Endothelial cell of umbilical vein (primary cell): ENCODE results near the gene NWD2. TPM values are rescaled to one million over a fixed set of nuclear protein-coding genes. Genes with fewer than 3 reads are reported as not detected.

Experiments used
- BruUV-seq: library from RNA; stranded (reverse); fragments of 400-500 nt; replicated peaks from 2 replicates; lab custom pipeline; 2021; lab: Mats Ljungman, UMichigan
- CTCF ChIA-PET: fragments of 300-600, 350-600 bp; sonication (Branson Sonifier 250); formaldehyde crosslinking; loops from one replicate; lab custom pipeline; 2021; ENCODE audit warnings: antibody characterized with exemption, inconsistent platforms; lab: Charles Lee
- POLR2A ChIA-PET: fragments of 300-600, 350-600 bp; sonication (Branson Sonifier 250); formaldehyde crosslinking; loops from one replicate; lab custom pipeline; 2021; ENCODE audit warnings: antibody characterized with exemption, inconsistent platforms; lab: Charles Lee
- DNase-seq: peaks from one replicate; pipeline ENCODE4 v3.0.0-alpha.2; 2011; ENCODE audit warnings: low read depth, low spot score
- FAIRE-seq: peaks from 2 replicates; lab custom pipeline; 2011; peaks lifted over from hg19 to GRCh38; lab: Jason Lieb, UNC
- H2AFZ ChIP-seq: 2 replicates; pipeline ENCODE4 v1.6.0; 2012; ENCODE audit warnings: low read depth, low read length, control low read depth, inconsistent platforms
- H3K27ac ChIP-seq: 2 replicates; pipeline ENCODE4 v1.5.1; 2011; ENCODE audit warnings: low read depth, mild to moderate bottlenecking, control low read depth, low read length, moderate library complexity; ENCODE audit not compliant: insufficient read depth
- H3K27me3 ChIP-seq, 2 experiments: 2 replicates each; pipeline versions ENCODE4 v1.6.0 to v1.6.1; 2011; ENCODE audit warnings: low read length in 2 of 2, mixed read lengths in 1 of 2; ENCODE audit not compliant: control insufficient read depth in 2 of 2, insufficient read depth in 2 of 2
- H3K36me3 ChIP-seq, 2 experiments: 2 replicates in 1 of 2; 3 replicates in 1 of 2; pipeline ENCODE4 v1.5.1; 2011; ENCODE audit warnings: low read length in 2 of 2, mild to moderate bottlenecking in 1 of 2, moderate library complexity in 1 of 2; ENCODE audit not compliant: control insufficient read depth in 2 of 2, insufficient read depth in 2 of 2; ENCODE audit errors: extremely low read depth in 1 of 2
- H3K4me1 ChIP-seq: 3 replicates; pipeline ENCODE4 v1.5.1; 2011; ENCODE audit warnings: mild to moderate bottlenecking, low read length; ENCODE audit not compliant: control insufficient read depth, insufficient read depth; ENCODE audit errors: extremely low read depth
- H3K4me2 ChIP-seq: 2 replicates; pipeline ENCODE4 v1.6.1; 2011; ENCODE audit warnings: low read length, control low read depth, mixed read lengths; ENCODE audit not compliant: insufficient read depth
- H3K4me3 ChIP-seq, 3 experiments: fragments of 200-600 bp in 1 of 3; sonication (generic), shearing (Covaris generic) in 1 of 3; replicated peaks in 1 of 3; 2 replicates each; pipeline ENCODE4 v1.5.1; 2011 to 2016; ENCODE audit warnings: control low read depth in 3 of 3, low read length in 3 of 3, mild to moderate bottlenecking in 2 of 3, inconsistent platforms in 1 of 3, low read depth in 1 of 3, moderate library complexity in 1 of 3; ENCODE audit not compliant: insufficient read depth in 1 of 3
- H3K79me2 ChIP-seq: 2 replicates; pipeline ENCODE4 v1.6.0; 2012; ENCODE audit warnings: low read length, inconsistent platforms; ENCODE audit not compliant: control insufficient read depth, insufficient read depth
- H3K9ac ChIP-seq: replicated peaks from 2 replicates; pipeline ENCODE3; 2011; ENCODE audit warnings: low read length, control low read depth; ENCODE audit not compliant: insufficient read depth; ENCODE audit errors: extremely low read depth
- H3K9me1 ChIP-seq: replicated peaks from 3 replicates; pipeline ENCODE4 v1.6.0; 2011; ENCODE audit warnings: mild to moderate bottlenecking, low read length; ENCODE audit not compliant: control insufficient read depth, insufficient read depth; ENCODE audit errors: extremely low read depth
- H3K9me3 ChIP-seq: replicated peaks from 2 replicates; pipeline ENCODE4 v1.5.1; 2012; ENCODE audit warnings: low read length, inconsistent platforms; ENCODE audit not compliant: control insufficient read depth, insufficient read depth
- H4K20me1 ChIP-seq: replicated peaks from 2 replicates; pipeline ENCODE3; 2011; ENCODE audit warnings: mild to moderate bottlenecking, low read length; ENCODE audit not compliant: control insufficient read depth, insufficient read depth; ENCODE audit errors: extremely low read depth
- CTCF ChIP-seq, 2 donors: IDR thresholded peaks; 1 replicate in 1 of 2; 2 replicates in 1 of 2; pipeline ENCODE4 v1.5.1; 2011; ENCODE audit warnings: low read length in 2 of 2, mild to moderate bottlenecking in 2 of 2, moderate library complexity in 2 of 2, control low read depth in 1 of 2, inconsistent platforms in 1 of 2, low read depth in 1 of 2; ENCODE audit not compliant: insufficient read depth in 1 of 2; ENCODE audit errors: extremely low read depth in 1 of 2
- EZH2 ChIP-seq: IDR thresholded peaks from 2 replicates; pipeline ENCODE4 v1.6.1; 2012; ENCODE audit warnings: borderline replicate concordance, low read depth, mild to moderate bottlenecking, moderate library complexity, low read length, inconsistent platforms; ENCODE audit not compliant: severe bottlenecking
- FOS ChIP-seq: IDR thresholded peaks from 2 replicates; pipeline ENCODE4 v1.6.1; 2011; ENCODE audit warnings: mild to moderate bottlenecking, low read length, moderate library complexity, borderline replicate concordance; ENCODE audit not compliant: insufficient read depth
- GATA2 ChIP-seq: IDR thresholded peaks from 2 replicates; pipeline ENCODE4 v1.7.0; 2011; ENCODE audit warnings: low read depth, mild to moderate bottlenecking, moderate library complexity, mixed read lengths, low read length; ENCODE audit not compliant: insufficient read length, insufficient read depth
- JUN ChIP-seq: IDR thresholded peaks from 2 replicates; pipeline ENCODE4 v1.6.1; 2011; ENCODE audit warnings: borderline replicate concordance, low read depth; ENCODE audit not compliant: insufficient read length, insufficient read depth
- MAX ChIP-seq: IDR thresholded peaks from 2 replicates; pipeline ENCODE4 v1.6.1; 2011; ENCODE audit not compliant: insufficient read depth, insufficient read length
- MYC ChIP-seq: IDR thresholded peaks from one replicate; pipeline ENCODE4 v1.6.1; 2011; ENCODE audit warnings: mild to moderate bottlenecking, low read depth, low read length
- POLR2A ChIP-seq: IDR thresholded peaks from 2 replicates; pipeline ENCODE4 v1.6.1; 2012; ENCODE audit warnings: low read depth, mild to moderate bottlenecking, control low read depth, low read length
- POLR2AphosphoS5 ChIP-seq: IDR thresholded peaks from 2 replicates; pipeline ENCODE4 v1.6.1; 2012; ENCODE audit warnings: low read depth, mild to moderate bottlenecking, control low read depth, low read length, moderate library complexity; ENCODE audit not compliant: insufficient read depth
- dilution Hi-C: fragments of 300-500 bp; cut with MboI; formaldehyde crosslinking; loops from one replicate; pipeline ENCODE4 v1.15.0; 2019; ENCODE audit warnings: low sequenced_read_pairs; ENCODE audit not compliant: extremely low pct_ligation_motif_present
- intact Hi-C: fragments of 100-400 bp; cut with micrococcal nuclease; formaldehyde crosslinking; loops from one replicate; pipeline ENCODE4 v1.10.0; 2022
- polyA plus RNA-seq, 4 experiments: library from polyadenylated mRNA; depleted of rRNA in 3 of 4; stranded (reverse) in 3 of 4; unstranded in 1 of 4; fragments of >200 nt; gene quantifications; 2 replicates each; pipeline versions ENCODE4 v1.2.1 to v1.2.3, GENCODE V29; 2011 to 2012; ENCODE audit warnings: missing spikeins in 1 of 4
- total RNA-seq: library from RNA; stranded (reverse); gene quantifications from 2 replicates; pipeline ENCODE4 v1.2.3, GENCODE V29; 2021

The NWD2 gene
- total and polyA plus RNA-seq, 2 donors (not counting 3 experiments of a cell fraction or from before 2014, with no cell fraction given): not detected

- no peak for DNase-seq
- Histone ChIP-seq H3K27ac (no peak overlapping the region), H3K79me2 (no peaks in the 10 kb centered on the region), H3K4me2 (no peak overlapping the region), H3K9ac (no peak overlapping the region), H4K20me1 (no peaks in the 10 kb centered on the region), H3K27me3 (no peaks in the 10 kb centered on the region), H3K4me1 (no peaks in the 10 kb centered on the region), H3K9me1 (no peaks in the 10 kb centered on the region), H3K36me3 (no peaks in the 10 kb centered on the region), H3K4me3 (no peak overlapping the region), H2AFZ (no peak overlapping the region), H3K9me3 (no peaks in the 10 kb centered on the region)
- intact Hi-C loops: no loop called here
- TF ChIP-seq GATA2: no peak
- no TSS peak for BruUV-seq
- dilution Hi-C loops: no loop called here
- no peak for FAIRE-seq
- CTCF ChIA-PET: no interaction called here
- POLR2A ChIA-PET: no interaction called here
Observed at GRCh38 chr4:37220685-37221084, 23.9 kb upstream of the NWD2 start.

- dilution Hi-C loops: no loop called here
- Histone ChIP-seq H3K4me2 (no peak overlapping the region), H3K9ac (no peak overlapping the region), H3K27me3 (no peaks in the 10 kb centered on the region), H4K20me1 (no peaks in the 10 kb centered on the region), H3K36me3 (no peaks in the 10 kb centered on the region), H3K4me3 (no peak overlapping the region), H3K27ac (no peak overlapping the region), H3K79me2 (no peaks in the 10 kb centered on the region), H2AFZ (no peak overlapping the region), H3K9me1 (no peaks in the 10 kb centered on the region), H3K4me1 (no peaks in the 10 kb centered on the region), H3K9me3 (no peaks in the 10 kb centered on the region)
- TF ChIP-seq MYC: no peak
- TF ChIP-seq FOS: no peak
- TF ChIP-seq MAX: no peak
- TF ChIP-seq JUN: no peak
- no peak for TF ChIP-seq EZH2
- TF ChIP-seq POLR2AphosphoS5: no peak
- TF ChIP-seq POLR2A: no peak
- TF ChIP-seq GATA2: no peak
- no peak for TF ChIP-seq CTCF (IDR thresholded peaks at IDR 0.05; ENCODE audit: extremely low read depth in 1 of 2, insufficient read depth in 1 of 2, low read depth in 1 of 2, low read length in 2 of 2)
- intact Hi-C loops: no loop called here
- ChIA-PET POLR2A (no interaction called here), CTCF (no interaction called here)
- BruUV-seq: no TSS peak
- no peak for FAIRE-seq
- DNase-seq: no peak
Observed at GRCh38 chr4:37223732-37224131, 20.8 kb upstream of the NWD2 start.
